A673 (cell line): ENCODE results near the gene MMP28.

Experiments
- EZH2 ChIP-seq: fragments of 200-600 bp; sonication (generic); IDR thresholded peaks from 2 replicates; pipeline ENCODE4 v1.6.1; 2017; ENCODE audit warnings: borderline replicate concordance, low read depth, mild to moderate bottlenecking, mixed read lengths, antibody characterized with exemption, low read length; ENCODE audit not compliant: poor library complexity, severe bottlenecking
- TF ChIP-seq, protein P1 (sequence below): fragments of 300-800, 200-600 bp; sonication (generic); conservative IDR thresholded peaks from 2 replicates; pipeline ENCODE4 v1.5.1; 2017; ENCODE audit warnings: low read depth, mild to moderate bottlenecking, antibody characterized with exemption, low read length, moderate library complexity, mixed read lengths

GRCh38 chr17:35750526-35751395 lies 44.7 kb downstream of the MMP28 start:
- TF ChIP-seq, protein P1, sequence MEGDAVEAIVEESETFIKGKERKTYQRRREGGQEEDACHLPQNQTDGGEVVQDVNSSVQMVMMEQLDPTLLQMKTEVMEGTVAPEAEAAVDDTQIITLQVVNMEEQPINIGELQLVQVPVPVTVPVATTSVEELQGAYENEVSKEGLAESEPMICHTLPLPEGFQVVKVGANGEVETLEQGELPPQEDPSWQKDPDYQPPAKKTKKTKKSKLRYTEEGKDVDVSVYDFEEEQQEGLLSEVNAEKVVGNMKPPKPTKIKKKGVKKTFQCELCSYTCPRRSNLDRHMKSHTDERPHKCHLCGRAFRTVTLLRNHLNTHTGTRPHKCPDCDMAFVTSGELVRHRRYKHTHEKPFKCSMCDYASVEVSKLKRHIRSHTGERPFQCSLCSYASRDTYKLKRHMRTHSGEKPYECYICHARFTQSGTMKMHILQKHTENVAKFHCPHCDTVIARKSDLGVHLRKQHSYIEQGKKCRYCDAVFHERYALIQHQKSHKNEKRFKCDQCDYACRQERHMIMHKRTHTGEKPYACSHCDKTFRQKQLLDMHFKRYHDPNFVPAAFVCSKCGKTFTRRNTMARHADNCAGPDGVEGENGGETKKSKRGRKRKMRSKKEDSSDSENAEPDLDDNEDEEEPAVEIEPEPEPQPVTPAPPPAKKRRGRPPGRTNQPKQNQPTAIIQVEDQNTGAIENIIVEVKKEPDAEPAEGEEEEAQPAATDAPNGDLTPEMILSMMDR: no peak
- no peak for TF ChIP-seq EZH2
